Measurements from ENCODE around the gene LAMTOR5.

The LAMTOR5 gene

DNA sequence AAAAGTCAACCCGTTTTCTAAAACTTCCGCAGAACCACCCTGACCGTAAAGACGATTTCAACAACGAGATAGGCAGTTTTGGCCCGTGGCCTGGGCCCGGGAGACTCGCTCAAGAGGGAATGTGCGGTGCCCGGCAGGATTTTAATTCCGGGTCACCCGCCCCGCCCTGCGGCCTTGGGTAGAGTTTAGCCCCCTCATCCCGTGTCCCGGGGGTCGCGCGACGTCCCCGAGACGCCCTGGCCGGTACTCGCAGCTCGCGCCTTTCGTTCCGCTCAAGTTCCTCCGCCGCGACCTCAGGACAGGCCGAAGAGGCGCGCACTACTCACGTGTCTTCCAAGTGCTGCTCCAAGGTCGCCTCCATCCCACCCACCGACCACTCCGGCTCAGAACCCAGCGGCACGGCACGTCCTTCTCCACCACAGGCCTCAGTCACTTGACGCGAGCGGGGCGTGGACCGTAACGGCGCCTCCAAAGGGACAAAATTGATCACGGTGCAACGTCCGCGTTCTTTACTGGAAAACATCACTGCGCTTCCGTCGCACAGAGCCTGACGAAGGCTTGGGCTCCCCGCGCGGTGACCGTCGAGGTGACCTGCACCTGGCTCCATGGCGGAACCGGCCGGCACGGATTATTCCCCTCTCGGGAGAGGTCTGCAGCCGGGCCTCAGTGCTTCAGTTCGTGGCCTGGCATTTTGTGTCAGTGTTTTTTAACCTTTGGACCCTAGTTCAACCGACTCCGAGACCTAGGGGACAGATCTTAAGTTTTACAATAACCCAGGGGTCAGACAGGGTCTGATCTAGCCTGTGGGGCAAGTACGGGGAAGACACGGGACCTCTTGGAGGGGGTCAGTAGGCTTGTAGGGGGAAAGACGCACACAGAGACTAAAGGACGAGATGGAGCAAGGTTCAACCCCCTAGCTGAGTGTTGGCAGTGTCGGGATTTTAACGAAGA, at the start of gene LAMTOR5:
TSS of gene LAMTOR5 (minus strand) at position 435 of the 951 bp plus-strand sequence. CDS start at position 361, 74 bp downstream.
- H3K27ac ChIP-seq, result peak within 1 kb of the TSS; percentile 89
- TF ChIP-seq, protein P1, sequence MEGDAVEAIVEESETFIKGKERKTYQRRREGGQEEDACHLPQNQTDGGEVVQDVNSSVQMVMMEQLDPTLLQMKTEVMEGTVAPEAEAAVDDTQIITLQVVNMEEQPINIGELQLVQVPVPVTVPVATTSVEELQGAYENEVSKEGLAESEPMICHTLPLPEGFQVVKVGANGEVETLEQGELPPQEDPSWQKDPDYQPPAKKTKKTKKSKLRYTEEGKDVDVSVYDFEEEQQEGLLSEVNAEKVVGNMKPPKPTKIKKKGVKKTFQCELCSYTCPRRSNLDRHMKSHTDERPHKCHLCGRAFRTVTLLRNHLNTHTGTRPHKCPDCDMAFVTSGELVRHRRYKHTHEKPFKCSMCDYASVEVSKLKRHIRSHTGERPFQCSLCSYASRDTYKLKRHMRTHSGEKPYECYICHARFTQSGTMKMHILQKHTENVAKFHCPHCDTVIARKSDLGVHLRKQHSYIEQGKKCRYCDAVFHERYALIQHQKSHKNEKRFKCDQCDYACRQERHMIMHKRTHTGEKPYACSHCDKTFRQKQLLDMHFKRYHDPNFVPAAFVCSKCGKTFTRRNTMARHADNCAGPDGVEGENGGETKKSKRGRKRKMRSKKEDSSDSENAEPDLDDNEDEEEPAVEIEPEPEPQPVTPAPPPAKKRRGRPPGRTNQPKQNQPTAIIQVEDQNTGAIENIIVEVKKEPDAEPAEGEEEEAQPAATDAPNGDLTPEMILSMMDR (conservative IDR thresholded peaks at IDR 0.05), result no peak

DNA sequence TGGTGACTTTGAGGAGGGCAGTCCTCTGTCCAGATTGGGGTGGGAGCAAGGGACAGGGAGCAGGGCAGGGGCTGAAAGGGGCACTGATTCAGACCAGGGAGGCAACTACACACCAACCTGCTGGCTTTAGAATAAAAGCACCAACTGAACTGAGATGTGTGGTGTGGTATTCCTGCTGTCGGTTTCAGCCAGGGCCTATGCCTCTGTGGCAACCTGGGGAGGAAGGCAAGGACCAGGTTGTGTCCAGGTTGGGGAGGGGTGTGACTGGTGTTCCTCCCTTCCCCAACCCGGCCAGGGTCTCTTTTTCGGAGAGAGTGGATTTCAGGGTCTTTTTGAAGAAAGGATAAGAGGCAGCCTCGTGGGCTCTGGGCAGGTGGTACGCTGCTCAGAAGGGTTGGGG, 49.7 kb upstream of the LAMTOR5 start:
- TF ChIP-seq, protein P1 (conservative IDR thresholded peaks at IDR 0.05), result no peak

DNA sequence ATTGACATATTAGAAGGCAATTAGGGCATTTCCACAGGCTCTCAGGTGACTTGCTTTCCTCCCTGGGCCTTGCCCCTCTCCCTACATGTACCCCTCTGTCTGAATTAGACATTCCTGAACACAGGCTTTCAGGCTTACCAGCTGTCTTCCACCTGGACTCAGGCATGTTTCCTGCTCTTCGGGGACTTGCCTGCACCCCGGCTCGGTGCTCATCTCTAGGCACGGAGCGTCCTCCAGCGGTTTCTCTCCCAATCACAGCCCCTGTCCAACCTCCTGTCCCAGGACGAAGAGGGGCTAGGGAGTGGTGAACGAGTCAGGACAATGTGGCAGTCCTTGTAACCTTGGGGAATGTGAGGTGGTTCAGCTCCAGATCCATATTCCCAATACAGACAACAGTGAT, 47.7 kb upstream of the LAMTOR5 start:
- TF ChIP-seq, protein P1 (conservative IDR thresholded peaks at IDR 0.05), result no peak
- no peak overlapping the region for H3K27ac ChIP-seq

More for the DNA sequence above, 49.7 kb upstream of the LAMTOR5 start:
- H3K27ac ChIP-seq, result no peak overlapping the region

- H3K27ac ChIP-seq, result no peak overlapping the region
- TF ChIP-seq, protein P1 (conservative IDR thresholded peaks at IDR 0.05), result no peak
Measured at GRCh38 chr1:110454328-110454727, 46.8 kb upstream of the LAMTOR5 start.

- H3K27ac ChIP-seq, result no peak overlapping the region
- TF ChIP-seq, protein P1 (conservative IDR thresholded peaks at IDR 0.05), result no peak
Measured at GRCh38 chr1:110453829-110454228, 46.3 kb upstream of the LAMTOR5 start.

GRCh38 chr1:110452330-110452729, 44.8 kb upstream of the LAMTOR5 start:
- no peak overlapping the region for H3K27ac ChIP-seq
- TF ChIP-seq, protein P1 (conservative IDR thresholded peaks at IDR 0.05), result no peak

GRCh38 chr1:110450929-110451328, 43.4 kb upstream of the LAMTOR5 start, which contains the start of gene PROK1:
PROK1 (plus strand) TSS chr1:110451149; CDS start chr1:110451217, 68 bp downstream.
- H3K27ac ChIP-seq, result no peak within 1 kb of the TSS
- TF ChIP-seq, protein P1 (conservative IDR thresholded peaks at IDR 0.05), result no peak

All from VCaP (cell line).